SK-MEL-5 (cell line): ENCODE data around the gene PRLR. TPM values are rescaled to one million over a fixed set of nuclear protein-coding genes. Genes with fewer than 3 reads are reported as not detected.
A peak's percentile ranks its signal among the peaks of the same experiment; 100 is the strongest.
"Not testable (repeated sequence)": the region's sequence is repeated elsewhere in the genome, so short reads cannot be mapped to it uniquely, and the experiment has no call there.

Experiments
- DNase-seq: peaks from one replicate; pipeline ENCODE4 v3.0.0-alpha.2; 2016; ENCODE audit warnings: low read depth, low spot score
- in situ Hi-C: cut with HindIII; loops from 2 replicates; pipeline ENCODE4 v1.10.0; 2016; ENCODE audit warnings: low sequenced_read_pairs, high pct_unique_total_duplicates, low pct_unique_long_range_greater_than_20kb
- total RNA-seq: library from RNA; depleted of rRNA; stranded (reverse); fragments of >200 nt; shearing (Covaris generic); gene quantifications from 2 replicates; pipeline ENCODE4 v1.2.3, GENCODE V29; 2014

Gene PRLR
- total RNA-seq, 1 experiment from 2014 or later, result 21.4 TPM

DNA sequence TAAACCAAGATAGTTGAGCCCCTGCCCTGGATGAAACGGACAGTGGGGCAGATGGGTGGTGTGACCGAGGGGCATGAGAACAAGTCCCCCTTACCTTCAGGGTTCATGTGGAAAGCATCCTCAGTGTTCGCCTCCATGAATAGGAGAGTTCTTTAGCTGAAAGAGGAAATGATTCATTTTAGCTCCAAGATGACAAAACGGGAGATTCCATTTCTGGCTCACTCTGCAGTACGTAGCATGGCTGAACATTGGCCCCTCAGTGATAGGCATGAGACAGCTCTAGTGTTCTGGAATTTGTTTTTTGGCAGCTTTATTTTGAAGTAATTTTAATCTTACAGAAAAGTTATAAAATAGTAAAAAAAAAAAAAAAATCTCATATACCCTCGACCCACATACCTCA, 112.3 kb downstream of the PRLR start:
- in situ Hi-C loops, result no loop called here

DNA sequence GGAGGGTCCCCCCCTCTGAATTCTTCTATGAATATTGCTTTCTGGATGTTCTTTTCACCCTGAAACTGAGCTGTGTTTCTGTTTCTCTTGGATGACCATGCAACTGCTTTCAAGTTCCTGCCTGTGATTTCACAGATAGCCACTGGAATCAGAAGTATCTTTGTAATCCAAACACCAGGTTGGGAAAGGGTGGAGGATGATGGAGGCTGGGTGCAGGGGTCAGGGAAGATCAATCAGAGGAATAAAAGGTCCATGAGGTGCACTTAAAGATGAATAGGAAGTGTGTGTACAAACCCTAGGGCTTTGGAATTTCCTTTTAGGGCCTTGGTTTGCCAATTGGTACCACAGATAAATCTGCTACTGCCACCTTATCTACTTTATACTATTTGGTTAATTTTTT, 114.4 kb downstream of the PRLR start:
- no peak for DNase-seq
- in situ Hi-C loops, result no loop called here

More for the DNA sequence above, 112.3 kb downstream of the PRLR start:
- DNase-seq, result no peak

DNA sequence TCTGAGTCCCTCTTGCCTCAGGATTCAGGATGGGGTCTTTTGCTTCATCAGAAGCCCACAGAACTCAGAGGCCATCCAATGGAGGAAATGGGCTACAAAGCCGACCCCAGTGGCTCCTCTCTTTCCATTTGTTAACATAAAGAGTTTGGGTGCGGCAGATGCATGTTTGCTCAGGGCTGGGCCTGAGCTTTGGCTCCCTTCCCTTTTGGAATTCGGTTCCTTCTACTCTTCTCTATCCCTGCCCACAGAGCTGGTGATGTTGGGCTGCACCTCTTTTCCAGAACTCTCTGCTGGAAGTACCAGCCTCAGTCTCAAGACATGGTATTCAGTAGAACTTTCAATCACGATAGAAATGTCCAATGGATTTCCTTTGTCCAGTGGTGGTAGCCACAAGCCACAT, 115.6 kb downstream of the PRLR start:
- in situ Hi-C loops, result no loop called here
- DNase-seq, result no peak

DNA sequence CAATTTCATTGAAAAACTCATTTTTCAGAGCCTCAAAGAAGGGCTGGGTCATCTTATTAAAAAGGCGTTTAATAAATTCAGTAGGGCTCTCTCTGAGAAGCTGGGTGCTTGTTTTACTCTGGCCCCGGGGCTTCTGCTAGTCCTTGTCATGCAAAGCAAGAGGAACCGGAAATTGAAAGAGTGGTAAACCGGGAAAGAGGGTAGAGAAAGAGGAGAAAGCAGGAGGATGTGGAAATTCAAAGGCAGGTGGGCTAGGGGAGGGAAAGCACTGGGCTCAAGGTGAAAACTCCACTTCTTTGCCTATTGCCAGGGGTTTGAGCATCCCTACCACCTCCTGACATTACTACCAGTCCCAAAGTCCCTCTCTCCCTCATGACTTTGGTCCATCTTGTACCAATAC, 118.0 kb downstream of the PRLR start:
- DNase-seq, result no peak
- in situ Hi-C loops, result no loop called here

DNA sequence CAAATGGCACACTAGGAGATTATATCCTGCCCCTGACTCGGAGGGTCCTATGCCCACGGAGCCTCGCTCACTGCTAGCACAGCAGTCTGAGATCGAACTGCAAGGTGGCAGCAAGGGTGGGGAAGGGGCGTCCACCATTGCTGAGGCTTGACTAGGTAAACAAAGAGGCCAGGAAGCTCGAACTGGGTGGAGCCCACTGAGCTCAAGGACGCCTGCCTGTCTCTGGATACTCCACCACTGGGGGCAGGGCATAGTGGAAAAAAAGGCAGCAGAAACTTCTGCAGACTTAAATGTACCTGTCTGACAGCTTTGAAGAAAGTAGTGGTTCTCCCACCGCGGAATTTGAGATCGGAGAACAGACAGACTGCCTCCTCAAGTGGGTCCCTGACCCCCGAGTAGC, 125.7 kb downstream of the PRLR start:
- in situ Hi-C loops, DNase-seq: not testable (repeated sequence)

DNA sequence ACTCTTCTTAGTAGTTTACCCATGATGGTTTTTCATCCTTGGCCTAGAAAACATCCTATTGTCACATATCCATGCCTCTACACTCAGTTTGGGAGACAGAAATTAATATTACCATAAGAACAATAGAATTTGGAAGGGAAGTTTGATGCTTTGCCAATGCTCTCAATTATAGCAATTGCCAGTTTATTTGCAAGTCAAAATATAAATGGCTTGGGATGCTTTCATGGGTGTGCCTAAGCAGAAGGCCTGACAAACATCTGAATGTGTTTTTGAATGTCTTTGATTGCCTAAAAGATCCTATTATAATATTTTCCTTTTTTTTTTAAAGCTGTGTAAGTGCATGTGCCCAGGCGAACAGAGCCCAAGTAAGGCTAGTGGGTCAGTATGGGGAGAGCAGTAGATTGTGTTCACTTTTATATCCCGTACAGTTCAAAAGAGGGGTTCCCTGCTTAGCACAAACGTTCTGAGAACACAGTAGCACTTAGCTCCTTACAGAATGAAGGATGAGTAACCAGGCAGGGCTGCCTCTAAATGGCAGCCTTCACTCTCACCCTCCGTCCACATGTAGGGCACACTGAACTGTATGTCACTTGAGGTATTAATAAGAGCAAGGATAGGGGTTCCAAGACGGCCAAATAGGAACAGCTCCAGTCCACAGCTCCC, 126.5 kb downstream of the PRLR start:
- in situ Hi-C loops, result no loop called here
- no peak for DNase-seq

DNA sequence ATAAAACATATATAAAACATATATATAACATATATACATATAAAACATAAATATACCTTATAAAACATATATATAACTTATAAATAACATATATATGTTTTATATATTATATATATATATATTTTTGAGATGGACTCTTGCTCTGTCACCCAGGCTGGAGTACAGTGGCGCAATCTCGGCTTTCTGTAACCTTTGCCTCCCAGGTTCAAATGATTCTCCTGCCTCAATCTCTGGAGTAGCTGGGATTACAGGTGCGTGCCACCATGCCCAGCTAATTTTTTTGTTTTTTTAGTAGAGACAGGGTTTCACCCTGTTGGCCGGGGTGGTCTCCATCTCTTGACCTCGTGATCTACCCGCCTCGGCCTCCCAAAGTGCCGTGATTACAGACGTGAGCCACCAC, 128.6 kb downstream of the PRLR start:
- DNase-seq, in situ Hi-C loops: not testable (repeated sequence)

DNA sequence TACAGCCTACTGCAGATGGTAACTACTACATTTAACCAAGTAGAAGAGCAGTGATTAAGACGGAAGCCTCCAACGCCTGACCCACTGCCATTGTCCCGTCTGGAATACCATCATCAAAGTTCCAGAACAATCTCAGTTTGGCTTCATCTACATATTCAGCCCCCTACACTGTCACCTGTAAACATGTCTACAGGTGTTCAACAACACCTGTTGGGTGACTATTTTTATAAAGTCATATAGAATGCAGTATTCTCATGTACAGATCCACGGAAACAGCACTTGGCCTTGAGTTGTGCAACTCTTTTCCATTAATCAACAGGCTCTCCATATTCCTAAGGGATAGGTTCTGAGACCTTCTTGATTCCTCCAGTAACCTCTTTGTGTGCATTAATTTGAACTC, 129.3 kb downstream of the PRLR start:
- no peak for DNase-seq
- in situ Hi-C loops, result no loop called here

DNA sequence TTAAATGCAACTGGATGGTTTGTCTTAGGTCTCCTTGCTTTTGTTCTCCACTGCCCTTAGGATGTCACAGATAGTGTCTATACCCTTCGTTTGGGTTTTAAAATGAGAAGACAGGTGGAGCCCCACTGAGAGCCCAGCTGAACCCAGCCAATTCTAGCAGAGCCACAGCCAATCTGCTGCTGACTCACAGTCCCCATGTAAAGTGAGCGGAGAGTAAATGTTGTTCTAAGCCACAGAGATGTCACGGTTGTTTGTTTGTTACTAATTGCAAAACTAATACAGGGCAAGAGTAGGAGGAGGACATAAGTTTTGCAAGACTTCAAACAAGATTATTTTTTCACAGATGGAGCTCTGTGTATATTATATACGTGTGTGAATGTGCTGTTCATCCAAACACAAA, 132.1 kb downstream of the PRLR start:
- no peak for DNase-seq
- in situ Hi-C loops, result no loop called here

DNA sequence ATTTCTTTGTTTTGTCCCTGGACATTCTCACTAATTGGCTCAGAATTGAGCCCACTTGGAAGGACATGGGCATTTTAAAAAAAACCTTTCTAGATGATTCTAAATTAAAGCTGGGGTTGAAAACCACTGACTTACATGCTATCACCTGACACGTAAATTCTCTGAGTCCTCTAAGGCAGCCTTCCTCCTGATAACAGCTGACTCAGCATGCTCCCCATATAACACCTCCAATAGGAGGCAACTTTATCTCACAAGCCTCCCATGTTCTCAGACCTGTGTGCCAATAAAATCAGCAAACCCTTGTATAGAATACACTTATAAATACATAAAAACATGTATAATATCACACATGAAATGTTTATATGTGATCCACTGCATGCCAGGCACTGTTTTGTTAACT, 133.4 kb downstream of the PRLR start:
- DNase-seq, result no peak
- in situ Hi-C loops, result no loop called here

DNA sequence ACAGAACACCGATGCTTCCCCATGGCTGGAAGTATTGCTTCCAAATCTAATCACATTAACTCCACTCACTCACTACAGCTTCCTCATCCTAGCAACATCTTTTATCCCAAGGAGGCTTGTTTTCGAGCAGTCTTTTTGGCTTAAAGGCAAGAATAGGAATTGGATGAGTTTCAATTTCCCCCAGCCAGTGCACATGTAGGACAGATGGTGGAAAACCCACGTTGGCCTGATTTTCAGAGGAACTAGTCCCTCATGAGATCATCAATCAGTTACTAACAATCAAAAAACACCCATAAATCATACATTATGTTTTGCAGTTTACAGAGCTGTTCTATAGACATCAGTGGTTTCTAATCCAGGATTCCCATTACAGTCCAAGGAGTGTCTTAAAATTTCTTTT, 134.1 kb downstream of the PRLR start:
- DNase-seq, result no peak
- in situ Hi-C loops, result no loop called here

DNA sequence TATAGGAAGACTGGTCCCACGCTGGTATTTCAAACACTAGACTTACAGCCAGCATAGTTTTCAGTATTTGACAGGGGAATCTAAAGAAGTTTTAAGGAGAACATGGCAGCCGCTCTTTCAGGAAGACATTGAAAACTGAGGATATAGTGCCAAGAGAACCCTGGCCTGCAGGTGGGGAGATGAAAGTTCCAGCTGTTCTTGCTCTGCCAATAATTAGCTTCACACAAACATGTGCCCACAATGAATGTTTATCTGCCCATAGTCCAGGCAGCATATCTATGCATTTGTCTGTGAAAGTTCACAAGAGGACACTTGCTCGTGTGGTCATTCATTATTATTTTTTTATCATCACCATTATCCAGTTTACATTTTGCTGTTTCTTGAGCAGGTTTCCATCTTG, 134.9 kb downstream of the PRLR start:
- in situ Hi-C loops, result no loop called here
- no peak for DNase-seq

DNA sequence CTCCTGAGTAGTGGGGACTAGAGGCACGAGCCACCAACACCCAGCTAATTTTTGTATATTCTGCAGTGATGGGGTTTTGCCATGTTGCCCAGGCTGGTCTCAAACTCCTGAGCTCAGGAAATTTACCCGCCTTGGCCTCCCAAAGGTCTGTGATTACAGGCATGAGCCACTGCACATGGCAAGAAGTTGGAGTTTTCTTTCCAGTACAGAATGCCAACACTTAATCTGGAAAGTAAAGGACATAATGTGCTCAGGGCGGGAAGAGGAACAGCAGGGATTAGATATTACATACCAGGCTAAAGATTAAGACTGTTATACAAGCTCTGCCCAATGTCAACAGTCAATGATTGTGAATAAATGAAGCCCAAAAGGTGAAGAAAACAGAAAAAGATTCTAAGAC, 135.3 kb downstream of the PRLR start:
- no peak for DNase-seq
- in situ Hi-C loops, result no loop called here

DNA sequence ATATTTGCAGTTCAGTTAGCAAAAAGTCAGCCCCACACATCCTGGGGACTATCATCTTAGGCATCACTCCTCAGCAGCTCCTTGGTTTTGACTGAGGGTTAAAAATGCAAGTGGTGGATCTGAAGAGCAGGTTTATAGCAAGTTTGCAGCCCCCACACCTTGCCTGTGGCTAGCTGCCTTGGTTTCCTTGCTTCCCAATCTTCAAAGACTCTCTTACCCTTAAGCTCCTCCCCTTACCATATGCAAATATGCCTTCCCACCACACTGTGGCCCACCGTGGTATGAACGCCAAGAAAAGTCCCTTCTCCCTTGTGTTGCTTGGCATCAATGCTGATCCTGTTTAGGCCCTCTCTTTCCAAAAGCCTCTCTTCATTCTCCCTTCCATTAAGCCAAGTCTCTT, 137.6 kb downstream of the PRLR start:
- in situ Hi-C loops, result no loop called here

DNA sequence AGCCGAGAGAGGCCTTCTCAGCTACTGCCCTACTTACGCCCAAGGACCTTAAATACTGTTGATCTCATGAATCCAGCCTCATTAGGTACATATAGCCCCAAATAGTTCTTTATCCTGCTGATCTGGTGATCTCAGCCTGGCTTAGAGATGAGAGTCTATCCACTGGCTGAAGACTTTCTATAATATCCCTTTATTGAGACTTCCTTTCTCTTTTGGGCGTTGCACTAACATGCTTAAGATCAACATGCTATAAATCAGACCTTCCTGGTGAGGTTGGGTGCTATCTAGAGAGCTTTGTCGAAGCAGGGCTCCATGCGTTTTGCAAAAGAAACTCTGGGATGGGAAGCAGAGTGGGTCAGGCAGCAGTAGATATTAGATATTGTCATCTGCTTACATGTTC, 138.6 kb downstream of the PRLR start:
- no peak for DNase-seq
- in situ Hi-C loops, result no loop called here

More for the DNA sequence above, 137.6 kb downstream of the PRLR start:
- DNase-seq, result no peak

DNA sequence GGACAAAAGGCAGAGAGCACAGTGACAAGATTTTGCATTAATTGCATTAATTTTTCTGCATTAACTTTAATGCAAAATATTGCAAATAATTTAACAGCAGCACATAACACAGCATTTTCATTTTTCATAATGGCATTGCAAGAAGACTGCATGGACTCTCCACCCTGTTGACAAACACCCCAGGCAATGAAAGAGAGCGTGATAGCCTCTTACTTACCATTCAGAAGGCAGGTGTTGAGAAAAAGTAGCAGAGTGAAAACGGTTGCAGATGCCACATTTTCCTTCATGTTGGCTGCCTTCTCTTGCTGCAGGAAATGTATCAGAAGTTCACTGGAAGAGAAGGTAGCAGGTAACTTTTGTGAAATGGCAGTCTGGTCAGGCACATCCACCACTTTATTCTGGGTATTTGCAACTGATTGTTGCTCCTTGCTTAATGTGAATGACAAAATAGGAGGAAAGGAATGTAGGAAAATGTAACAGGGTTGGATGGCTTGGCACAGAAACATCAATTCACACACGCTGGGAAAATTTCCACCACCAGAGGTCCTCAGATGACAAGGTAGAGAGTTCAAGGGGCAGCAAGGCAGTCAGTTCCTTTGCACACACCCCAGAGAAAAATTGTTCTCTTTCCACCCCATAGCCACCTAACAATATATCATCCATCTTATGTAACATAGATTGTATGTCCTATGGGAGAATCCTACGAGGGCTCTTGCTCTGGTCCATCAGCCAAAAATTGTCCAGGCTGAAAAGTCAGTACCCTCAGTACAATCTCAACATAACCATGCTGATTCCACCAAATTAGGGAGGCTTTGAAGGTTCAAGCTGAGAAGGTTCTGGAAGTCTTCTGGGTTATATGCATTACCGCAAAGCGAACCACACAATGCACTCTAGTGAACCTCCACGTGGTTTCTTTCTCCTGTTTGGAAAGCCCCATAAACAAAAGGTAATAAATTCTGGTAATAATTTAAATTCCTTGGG, 140.7 kb downstream of the PRLR start:
- DNase-seq, result peak; percentile 89
- in situ Hi-C loops, result no loop called here

DNA sequence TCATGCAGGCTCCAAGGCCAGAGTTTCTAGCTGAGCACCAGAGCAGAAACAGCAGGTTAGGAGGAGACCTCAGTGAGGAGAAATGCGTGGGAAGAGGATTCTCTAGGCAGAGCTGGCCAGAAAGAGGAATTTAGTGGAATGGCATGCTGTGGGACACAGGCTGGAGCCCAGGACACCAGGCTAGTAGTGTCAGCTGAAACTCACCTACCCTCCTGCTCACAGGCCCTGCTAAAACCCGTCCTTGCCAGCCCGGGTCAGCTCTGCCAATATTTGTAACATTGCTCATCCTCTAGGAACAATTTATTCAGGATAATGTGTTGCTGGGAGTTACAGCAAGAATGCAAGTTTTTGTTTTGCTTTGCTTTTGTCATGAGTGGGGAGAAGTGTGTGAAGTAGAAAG, 142.3 kb downstream of the PRLR start:
- in situ Hi-C loops, result no loop called here
- DNase-seq, result no peak

DNA sequence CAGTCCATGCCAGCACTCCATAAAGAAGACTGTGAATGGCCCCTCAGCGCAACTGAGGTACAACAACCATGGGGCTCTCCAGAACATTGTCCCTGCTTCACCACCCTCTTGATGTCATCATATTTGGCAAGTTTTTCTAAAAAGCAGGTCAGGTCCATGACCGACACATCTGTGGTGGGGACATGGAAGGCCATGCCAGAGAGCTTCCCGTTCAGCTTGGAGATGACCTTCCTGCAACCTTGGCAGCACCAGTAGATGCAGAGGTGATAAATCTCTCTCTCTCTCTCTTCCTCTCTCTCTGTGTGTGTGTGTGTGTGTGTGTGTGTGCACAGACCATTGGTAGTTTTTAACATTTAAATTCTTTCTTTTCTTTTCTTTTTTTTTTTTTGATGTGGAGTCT, 147.1 kb downstream of the PRLR start:
- in situ Hi-C loops, result no loop called here
- DNase-seq, result no peak

DNA sequence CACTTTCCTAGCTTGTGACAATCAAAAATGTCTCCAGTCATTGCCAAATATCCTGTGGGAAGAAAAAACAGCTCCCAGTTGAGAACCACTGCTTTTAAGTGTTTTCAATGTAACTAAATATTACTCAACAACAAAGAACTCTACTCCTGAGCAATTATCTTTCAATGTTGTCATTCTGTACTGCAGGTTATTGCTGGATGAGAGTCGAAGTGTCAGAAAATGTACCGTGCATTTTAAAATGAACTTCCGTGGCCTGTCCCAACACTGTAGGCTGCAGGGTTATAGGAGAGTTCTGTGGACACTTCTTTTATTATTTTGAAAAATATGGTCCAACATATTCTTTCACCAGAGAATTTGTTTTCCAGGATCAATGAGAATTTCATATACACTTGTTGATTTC, 147.8 kb downstream of the PRLR start:
- in situ Hi-C loops, result no loop called here
- DNase-seq, result no peak
